ENCODE data around the gene ZNF674.

DNA sequence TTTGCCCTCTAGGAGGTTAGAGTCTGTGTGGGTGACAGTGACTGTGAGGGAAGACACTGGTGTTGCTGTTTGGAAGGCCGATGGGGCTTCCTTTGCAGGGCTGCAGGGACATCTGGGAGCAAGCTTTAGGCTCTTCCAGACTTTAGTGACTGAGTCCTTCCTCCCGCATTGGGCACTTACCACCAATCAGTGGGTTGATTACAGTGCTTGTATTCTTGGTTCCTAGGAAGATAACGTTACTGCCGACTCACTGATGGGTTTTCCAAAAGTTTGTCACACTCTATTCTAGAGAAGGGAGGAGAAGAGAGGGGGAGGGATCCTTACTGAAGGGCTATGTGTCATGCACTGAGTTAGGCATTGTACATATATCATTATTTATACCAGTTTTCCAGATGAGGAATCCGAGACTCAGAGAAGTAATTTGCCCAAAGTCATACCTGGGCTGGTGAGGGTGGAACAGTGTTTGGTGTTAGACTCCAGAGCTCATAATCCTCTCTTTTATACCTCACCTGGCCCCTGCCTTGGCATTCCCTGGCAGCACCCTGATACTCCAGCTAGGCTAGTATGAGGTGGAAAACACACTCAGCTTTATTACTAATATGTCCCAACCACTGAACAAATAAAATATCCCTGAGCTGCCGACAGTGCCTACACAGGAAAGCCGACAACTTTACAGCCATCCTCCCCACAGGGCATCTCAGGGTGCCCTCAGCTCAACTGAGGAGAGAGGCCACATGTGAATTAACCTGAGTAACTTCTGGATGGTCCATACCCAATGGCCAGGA is 32.2 kb upstream of the ZNF674 start:
- TF ChIP-seq, protein P1, sequence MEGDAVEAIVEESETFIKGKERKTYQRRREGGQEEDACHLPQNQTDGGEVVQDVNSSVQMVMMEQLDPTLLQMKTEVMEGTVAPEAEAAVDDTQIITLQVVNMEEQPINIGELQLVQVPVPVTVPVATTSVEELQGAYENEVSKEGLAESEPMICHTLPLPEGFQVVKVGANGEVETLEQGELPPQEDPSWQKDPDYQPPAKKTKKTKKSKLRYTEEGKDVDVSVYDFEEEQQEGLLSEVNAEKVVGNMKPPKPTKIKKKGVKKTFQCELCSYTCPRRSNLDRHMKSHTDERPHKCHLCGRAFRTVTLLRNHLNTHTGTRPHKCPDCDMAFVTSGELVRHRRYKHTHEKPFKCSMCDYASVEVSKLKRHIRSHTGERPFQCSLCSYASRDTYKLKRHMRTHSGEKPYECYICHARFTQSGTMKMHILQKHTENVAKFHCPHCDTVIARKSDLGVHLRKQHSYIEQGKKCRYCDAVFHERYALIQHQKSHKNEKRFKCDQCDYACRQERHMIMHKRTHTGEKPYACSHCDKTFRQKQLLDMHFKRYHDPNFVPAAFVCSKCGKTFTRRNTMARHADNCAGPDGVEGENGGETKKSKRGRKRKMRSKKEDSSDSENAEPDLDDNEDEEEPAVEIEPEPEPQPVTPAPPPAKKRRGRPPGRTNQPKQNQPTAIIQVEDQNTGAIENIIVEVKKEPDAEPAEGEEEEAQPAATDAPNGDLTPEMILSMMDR (IDR thresholded peaks at IDR 0.05), result no peak
- no peak for TF ChIP-seq POLR2A (IDR thresholded peaks at IDR 0.05)
